K562 treated with DMSO at 1 percent for 48 hours (cell line): ENCODE data around the gene RNF26. TPM values are rescaled to one million over a fixed set of nuclear protein-coding genes. Genes with fewer than 3 reads are reported as not detected.

Source experiments
- total RNA-seq: library from RNA; unstranded; fragments of 300-600 nt; gene quantifications from 2 replicates; pipeline ENCODE4 v1.2.3, GENCODE V29; 2022; ENCODE audit warnings: low replicate concordance; ENCODE audit errors: extremely low read depth

RNF26 gene
- total RNA-seq, result not detected in 2 replicates

DNA sequence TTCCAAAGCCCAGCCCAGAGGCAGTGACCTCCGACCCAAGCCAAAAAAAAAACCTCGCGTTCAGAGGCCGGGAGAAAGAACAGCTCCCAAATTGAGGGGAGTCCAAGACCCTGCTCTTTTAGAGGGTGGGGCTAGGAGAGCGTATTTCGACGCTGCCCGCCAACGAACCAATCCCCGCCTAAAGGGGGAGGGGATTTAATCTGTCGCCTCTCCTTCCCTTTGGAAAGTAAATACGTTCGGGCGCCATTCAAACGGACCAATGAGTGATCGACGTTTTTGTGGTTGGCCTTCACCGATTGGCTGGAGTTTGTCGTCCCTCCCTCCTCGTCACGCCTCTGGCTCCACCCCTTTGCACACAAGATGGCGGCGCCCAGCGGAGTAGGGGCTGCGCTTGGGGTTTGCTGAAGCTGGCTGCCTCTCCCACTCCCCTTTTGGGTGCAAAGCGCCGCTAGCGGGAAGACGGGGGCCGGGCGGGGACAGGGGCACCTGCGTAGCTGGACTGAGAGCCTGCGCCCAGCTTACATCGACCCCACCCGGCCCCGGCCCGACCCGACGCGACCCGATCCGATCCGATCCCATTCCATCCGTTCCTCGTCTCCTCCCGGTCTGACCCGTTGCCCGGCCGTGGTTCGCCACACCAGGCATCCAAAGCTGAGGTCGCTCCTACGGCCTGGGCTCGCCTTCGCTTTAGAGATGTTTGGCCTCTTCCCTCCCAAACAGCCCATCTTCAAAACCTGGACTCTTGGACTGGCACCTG is at the start of gene RNF26:
TSS of gene RNF26 (plus strand) at position 354 of the 757 bp plus-strand sequence. CDS start 596 bp downstream, outside the sequence.

DNA sequence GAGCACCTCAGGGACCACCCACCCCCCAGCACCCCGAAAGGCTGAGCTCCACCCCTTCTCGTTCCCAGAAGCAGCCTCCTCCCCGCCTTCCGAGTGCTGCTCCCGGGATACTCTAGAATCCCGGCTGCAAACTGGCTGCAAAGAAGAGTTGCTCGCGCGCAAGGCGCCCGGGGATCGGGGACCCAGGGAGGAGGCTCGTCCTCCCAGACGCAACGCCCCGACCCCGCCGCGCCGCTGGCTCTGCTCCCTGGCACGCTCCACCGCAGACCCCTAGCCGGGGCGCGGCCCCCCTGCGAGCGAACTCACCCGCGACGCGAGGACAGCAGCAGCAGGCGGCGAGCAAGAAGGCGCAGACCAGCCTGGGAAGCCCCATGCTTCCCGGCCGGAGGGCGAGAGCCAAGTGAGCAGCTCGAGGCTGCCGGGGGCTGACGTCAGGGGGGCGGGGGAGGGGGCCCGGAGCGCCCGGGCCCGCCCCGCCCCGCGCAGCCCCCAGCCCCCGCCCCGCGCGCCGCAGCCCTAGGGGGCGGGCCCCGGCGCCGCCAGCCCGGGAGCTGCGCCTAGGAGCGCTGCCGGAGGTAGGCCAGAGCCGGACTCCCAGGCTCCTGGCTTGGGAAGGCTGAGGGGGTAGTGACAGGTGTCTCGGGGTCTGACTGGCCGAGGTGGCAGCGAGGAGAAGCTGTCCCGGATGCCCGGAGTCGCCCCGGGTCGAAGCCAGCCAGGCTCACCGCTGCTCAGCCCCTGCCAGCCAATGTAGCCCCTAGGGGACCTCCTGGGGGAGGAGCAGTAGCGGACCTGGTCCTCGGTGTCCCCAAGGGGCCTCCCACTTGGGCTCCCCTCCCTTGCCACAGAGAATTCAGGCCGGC is 17.4 kb upstream of the RNF26 start, which contains the start of gene MCAM:
TSS of gene MCAM (minus strand) at position 402 of the 863 bp plus-strand sequence. CDS start at position 373, 29 bp downstream.

DNA sequence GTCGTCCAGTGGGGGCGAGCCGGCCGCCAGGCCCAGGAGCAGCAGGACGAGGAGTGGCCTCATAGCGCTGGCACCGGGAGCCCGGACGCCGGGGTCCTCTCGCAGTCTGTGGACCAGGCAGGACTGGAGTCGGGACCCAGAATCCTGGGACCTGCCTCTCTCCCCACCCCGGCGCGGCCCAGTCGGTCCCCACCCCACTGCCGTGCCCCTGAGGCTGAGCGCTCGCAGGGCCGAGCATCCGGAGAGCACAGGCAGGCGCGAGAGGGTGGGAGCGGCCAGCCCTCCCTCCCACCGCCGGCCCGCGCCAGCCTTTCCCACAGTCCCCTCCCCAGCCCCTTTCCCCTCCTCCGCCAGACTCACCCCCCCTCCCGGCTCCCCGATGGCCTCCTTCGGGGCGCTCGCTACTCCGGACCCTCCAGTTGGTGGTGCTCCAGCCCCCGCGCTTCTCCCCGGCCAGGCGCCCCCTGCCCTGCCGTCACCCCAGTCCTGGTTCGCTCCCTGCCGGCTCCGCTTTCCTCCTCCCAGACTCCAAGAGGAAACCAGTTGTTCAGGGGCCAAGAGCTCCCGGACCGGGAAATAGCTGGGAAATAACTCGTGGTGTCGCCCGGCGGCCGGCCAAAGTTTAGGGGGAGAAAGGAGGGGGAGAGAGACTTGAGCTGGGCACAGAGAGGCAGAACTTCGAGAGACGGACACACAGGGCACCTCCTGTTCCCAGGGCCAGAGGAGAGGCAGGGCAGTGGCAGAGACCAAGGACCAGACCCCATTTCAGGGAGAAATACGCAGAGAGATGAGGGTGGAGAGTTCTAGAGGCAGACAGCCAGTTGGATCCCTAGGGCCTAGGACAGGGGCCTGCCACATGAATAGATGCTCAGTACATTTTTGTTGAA is 6.3 kb downstream of the RNF26 start, which contains the start of gene C1QTNF5:
TSS of gene C1QTNF5 (minus strand) at position 549 of the 887 bp plus-strand sequence. CDS start at position 63, 486 bp downstream.

DNA sequence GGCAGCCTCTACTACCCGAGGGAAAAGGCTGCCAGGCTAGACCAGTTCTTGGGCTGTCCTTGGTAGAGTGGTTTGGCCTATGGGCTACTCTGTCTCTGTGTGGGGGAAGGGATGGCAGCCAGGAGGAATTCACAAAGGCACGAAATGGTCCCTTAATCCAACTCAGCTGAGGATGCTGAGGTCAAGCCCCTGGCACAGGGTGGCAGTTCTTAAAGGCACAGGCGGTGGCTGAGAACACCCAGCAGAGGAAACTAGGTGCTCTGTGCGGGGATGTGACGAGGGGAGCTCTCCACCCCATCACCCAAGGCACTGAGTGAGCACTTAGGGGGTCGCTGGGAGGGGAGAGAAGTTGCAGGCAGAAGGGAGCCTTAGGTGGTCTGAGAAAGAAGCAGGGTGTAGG is 12.3 kb downstream of the RNF26 start, which contains the start of gene MFRP:
TSS of gene MFRP (minus strand) at position 101 of the 400 bp plus-strand sequence. CDS start 192 bp downstream, outside the sequence.

DNA sequence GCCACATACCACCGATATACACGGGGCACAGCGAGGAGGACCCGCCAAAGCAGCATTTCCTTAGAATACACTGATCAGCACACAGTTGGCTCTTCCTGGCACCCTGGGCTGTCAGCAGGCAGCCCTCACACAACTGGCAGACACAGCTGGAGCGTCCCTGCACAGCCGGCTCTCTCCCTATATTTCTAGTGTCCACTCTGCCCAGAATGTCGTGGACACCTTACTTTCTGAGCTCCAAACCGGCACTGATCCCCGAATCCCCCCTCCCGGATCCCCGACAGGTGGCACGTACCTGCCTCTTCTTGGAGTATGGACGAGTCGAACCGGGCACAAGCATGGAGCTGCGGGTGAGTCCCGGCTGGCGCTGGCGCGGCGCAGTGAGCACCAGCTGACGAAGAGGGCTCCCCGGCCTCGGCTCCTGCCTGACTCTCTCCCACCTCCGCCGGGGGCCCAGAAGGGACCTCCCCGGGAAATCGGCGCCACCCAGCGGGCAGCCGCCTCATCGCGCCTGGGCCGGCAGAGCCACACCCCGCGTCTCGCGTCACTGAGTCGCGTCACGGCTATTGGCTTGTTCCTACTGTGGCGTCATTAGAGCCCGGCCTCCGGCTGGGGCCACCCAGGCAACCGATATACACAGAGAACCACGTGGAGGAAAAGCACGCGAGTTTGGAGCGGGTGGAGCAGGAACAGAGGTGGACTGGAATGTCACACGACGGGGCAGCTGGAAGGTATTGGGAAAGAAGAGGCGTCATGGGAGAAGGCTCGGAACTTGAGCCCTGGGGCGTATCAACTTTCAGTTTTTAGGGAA is 47.1 kb downstream of the RNF26 start, which contains the start of gene USP2:
TSS of gene USP2 (minus strand) at position 510 of the 808 bp plus-strand sequence. CDS start 8,210 bp downstream, outside the sequence.

Other genes starting within 250 kb of the RNF26 start
- not detected in 2 replicates for gene HMBS, start 249.6 kb upstream of the RNF26 start, total RNA-seq
- gene DPAGT1, start 232.7 kb upstream of the RNF26 start, total RNA-seq, result not detected in 2 replicates
- gene C2CD2L, start 227.2 kb upstream of the RNF26 start, total RNA-seq, result not detected in 2 replicates
- gene HINFP, start 212.9 kb upstream of the RNF26 start, total RNA-seq, result not detected in 2 replicates
- gene ABCG4, start 185.5 kb upstream of the RNF26 start, total RNA-seq, result not detected in 2 replicates
- gene NLRX1, start 165.8 kb upstream of the RNF26 start, total RNA-seq, result not detected in 2 replicates
- gene NHERF4, start 149.1 kb upstream of the RNF26 start, total RNA-seq, result not detected in 2 replicates
- not detected in 2 replicates for gene CBL, start 128.2 kb upstream of the RNF26 start, total RNA-seq
- gene MCAM, start 17.4 kb upstream of the RNF26 start, total RNA-seq, result not detected in 2 replicates
- not detected in 2 replicates for gene C1QTNF5, start 6.4 kb downstream of the RNF26 start, total RNA-seq
- gene MFRP, start 12.2 kb downstream of the RNF26 start, total RNA-seq, result not detected in 2 replicates
- gene USP2, start 47.2 kb downstream of the RNF26 start, total RNA-seq, result not detected in 2 replicates
- gene THY1, start 88.6 kb downstream of the RNF26 start, total RNA-seq, result not detected in 2 replicates